ENCODE data around the gene FASN.

The FASN gene

DNA sequence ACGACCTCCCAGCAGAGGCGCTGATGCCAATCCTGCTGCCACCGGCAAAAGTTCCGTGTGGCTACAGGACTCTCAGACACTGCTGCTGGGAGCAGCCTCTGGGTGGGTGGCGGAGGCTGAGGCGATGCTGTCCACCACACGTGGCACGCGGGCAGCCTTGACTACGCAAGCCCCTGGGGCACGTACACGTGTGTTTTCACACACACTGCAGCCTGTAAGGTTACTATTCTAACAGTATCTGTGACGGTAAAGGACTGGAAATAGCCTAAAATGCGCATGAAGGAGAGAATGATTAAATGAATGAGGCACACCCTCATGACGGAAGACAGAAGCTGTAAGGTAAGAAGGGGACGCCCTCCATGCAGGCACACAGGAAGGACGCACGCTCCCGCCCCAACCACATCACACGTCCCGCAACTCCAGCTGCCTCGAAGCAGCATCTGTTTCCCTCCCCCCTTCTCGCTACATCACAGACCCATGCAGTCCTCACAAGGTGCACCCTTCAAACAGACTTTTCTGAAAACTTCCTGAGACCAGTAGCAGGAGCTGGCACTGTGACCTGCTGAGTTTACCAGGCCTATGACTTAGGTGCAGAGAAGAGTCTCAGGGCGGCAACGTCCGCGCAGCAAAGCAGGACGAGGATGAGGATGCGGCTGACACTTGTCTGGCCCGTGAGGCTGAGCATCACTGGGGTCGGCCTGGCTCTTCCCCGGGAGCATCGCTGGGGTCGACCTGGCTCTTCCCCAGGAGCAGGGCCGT lies 28.7 kb upstream of the FASN start:
- H3K27me3 ChIP-seq (ENCODE audit: low read depth, low read length): no peaks in the 10 kb centered on the region
- no peak overlapping the region for H3K27ac ChIP-seq (ENCODE audit: low read length)
- TF ChIP-seq, protein P1, sequence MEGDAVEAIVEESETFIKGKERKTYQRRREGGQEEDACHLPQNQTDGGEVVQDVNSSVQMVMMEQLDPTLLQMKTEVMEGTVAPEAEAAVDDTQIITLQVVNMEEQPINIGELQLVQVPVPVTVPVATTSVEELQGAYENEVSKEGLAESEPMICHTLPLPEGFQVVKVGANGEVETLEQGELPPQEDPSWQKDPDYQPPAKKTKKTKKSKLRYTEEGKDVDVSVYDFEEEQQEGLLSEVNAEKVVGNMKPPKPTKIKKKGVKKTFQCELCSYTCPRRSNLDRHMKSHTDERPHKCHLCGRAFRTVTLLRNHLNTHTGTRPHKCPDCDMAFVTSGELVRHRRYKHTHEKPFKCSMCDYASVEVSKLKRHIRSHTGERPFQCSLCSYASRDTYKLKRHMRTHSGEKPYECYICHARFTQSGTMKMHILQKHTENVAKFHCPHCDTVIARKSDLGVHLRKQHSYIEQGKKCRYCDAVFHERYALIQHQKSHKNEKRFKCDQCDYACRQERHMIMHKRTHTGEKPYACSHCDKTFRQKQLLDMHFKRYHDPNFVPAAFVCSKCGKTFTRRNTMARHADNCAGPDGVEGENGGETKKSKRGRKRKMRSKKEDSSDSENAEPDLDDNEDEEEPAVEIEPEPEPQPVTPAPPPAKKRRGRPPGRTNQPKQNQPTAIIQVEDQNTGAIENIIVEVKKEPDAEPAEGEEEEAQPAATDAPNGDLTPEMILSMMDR (IDR thresholded peaks at IDR 0.05; ENCODE audit: low read depth, low read length): no peak
- TF ChIP-seq EZH2phosphoT487 (IDR thresholded peaks at IDR 0.05; ENCODE audit: low read depth): no peak
- no peak overlapping the region for H3K4me2 ChIP-seq (ENCODE audit: low read length)
- H3K9ac ChIP-seq (ENCODE audit: low read length): no peak overlapping the region
- H3K4me1 ChIP-seq (ENCODE audit: low read length): no peaks in the 10 kb centered on the region
- H2AFZ ChIP-seq (ENCODE audit: low read depth, low read length): no peak overlapping the region
- no peaks in the 10 kb centered on the region for H3K36me3 ChIP-seq (replicated peaks; ENCODE audit: low read depth, low read length)
- no peaks in the 10 kb centered on the region for H3K79me2 ChIP-seq (ENCODE audit: low read length)
- H4K20me1 ChIP-seq (ENCODE audit: insufficient read depth, low read length): no peaks in the 10 kb centered on the region
- no peak overlapping the region for H3K4me3 ChIP-seq (ENCODE audit: low read length)
- no peaks in the 10 kb centered on the region for H3K9me3 ChIP-seq (ENCODE audit: insufficient read depth, low read length)

DNA sequence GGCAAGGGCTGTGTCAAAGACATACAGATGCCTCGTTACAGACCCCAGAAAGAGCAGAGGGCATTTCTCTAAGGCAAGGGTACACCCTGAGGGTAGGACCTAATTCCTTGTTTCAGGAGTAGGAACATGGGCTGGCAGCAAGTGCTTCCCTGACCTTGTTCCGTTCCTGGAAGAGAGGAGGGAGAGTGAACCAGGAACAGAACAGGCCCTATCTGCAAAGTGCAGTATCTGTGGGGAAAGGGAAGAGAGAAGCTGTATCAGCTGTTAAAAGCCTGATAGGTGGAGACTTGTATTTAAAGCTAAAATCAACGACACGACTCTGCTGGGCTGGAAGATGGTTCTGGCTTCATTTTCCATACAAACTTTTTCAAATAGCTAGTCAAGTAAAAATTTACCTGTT lies 26.1 kb upstream of the FASN start:
- no peaks in the 10 kb centered on the region for H4K20me1 ChIP-seq (ENCODE audit: insufficient read depth, low read length)
- H3K4me1 ChIP-seq (ENCODE audit: low read length): no peaks in the 10 kb centered on the region
- no peak overlapping the region for H2AFZ ChIP-seq (ENCODE audit: low read depth, low read length)
- no peaks in the 10 kb centered on the region for H3K79me2 ChIP-seq (ENCODE audit: low read length)
- no peak for TF ChIP-seq EZH2phosphoT487 (IDR thresholded peaks at IDR 0.05; ENCODE audit: low read depth)
- no peaks in the 10 kb centered on the region for H3K36me3 ChIP-seq (replicated peaks; ENCODE audit: low read depth, low read length)
- no peak overlapping the region for H3K27ac ChIP-seq (ENCODE audit: low read length)
- H3K27me3 ChIP-seq (ENCODE audit: low read depth, low read length): no peaks in the 10 kb centered on the region
- no peak overlapping the region for H3K9ac ChIP-seq (ENCODE audit: low read length)
- H3K4me2 ChIP-seq (ENCODE audit: low read length): no peak overlapping the region
- H3K4me3 ChIP-seq (ENCODE audit: low read length): no peak overlapping the region
- H3K9me3 ChIP-seq (ENCODE audit: insufficient read depth, low read length): no peaks in the 10 kb centered on the region

DNA sequence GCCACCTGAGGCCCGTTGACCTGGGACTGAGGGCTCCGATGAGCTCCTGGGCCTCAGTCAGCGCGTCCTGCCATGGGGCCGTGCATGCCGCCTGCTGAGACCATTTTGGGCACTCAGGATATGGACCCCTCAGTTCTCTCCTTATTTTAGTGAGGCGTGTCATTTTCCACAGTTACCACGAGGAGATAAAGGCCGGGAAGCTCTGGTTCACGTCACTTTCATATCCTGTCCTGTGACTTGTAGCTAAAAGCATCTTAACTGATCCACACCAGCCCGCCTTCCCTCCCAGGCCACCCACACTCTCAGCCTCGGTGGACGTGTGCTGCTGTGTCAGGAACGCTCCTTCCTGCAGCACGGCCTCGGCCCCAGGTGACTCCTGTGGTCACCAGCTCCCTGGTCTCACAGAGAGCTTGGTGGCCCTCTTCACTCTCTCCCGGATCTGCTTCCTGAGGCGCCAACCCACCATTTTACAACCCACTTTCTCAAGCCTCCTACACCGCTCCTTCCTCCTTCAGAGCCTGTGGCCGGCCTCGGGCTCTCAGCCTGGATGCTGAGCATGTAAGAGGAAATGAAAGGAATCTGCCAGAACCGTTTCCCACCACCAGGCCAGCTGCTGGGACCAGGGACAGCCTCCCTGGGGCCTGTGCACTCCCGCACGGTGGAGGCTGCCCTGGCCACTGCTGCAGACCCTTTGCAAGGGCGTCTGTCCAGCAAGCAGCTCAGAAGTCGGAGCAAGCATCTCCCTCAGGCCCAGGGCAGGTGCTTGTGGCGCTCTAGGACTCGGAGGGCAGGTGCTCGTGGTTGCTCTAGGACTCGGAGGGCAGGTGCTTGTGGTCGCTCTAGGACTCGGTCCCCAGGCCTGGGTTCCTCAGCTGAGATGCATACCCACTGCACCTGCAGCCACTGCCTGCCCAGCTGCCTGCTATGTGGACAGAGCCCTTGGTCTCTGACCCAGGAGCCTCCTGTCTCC lies 23.9 kb upstream of the FASN start:
- no peaks in the 10 kb centered on the region for H3K27me3 ChIP-seq (ENCODE audit: low read depth, low read length)
- no peaks in the 10 kb centered on the region for H3K4me1 ChIP-seq (ENCODE audit: low read length)

DNA sequence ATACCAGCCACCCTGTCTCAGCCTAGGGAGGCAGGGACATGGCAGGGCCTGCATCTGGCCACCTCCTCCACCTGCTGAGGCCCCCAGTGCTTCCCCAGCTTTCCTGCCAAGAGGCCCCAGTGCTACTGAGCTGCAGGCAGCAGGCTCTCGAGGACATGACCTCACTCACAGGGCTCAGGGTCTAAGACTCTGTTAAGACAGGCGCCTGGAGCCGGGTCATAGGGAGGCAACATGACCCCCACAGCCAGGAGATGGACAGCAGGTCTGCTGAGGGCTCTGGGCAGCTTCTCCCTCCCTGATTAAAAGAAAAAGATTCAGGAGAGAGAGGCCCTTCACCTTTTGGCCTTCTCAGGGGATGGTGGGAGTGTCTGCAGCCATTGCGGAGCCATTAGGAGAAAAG lies 23.2 kb upstream of the FASN start:
- H3K9me3 ChIP-seq (ENCODE audit: insufficient read depth, low read length): no peaks in the 10 kb centered on the region
- no peaks in the 10 kb centered on the region for H3K4me1 ChIP-seq (ENCODE audit: low read length)
- H3K79me2 ChIP-seq (ENCODE audit: low read length): no peaks in the 10 kb centered on the region
- H3K4me2 ChIP-seq (ENCODE audit: low read length): no peak overlapping the region
- H3K27ac ChIP-seq (ENCODE audit: low read length): no peak overlapping the region
- H2AFZ ChIP-seq (ENCODE audit: low read depth, low read length): no peak overlapping the region
- no peak overlapping the region for H3K9ac ChIP-seq (ENCODE audit: low read length)
- H3K36me3 ChIP-seq (replicated peaks; ENCODE audit: low read depth, low read length): no peaks in the 10 kb centered on the region
- H3K4me3 ChIP-seq (ENCODE audit: low read length): no peak overlapping the region
- TF ChIP-seq, protein P1 (IDR thresholded peaks at IDR 0.05; ENCODE audit: low read depth, low read length): no peak
- no peak for TF ChIP-seq EZH2phosphoT487 (IDR thresholded peaks at IDR 0.05; ENCODE audit: low read depth)
- H3K27me3 ChIP-seq (ENCODE audit: low read depth, low read length): no peaks in the 10 kb centered on the region
- H4K20me1 ChIP-seq (ENCODE audit: insufficient read depth, low read length): no peaks in the 10 kb centered on the region

More for the DNA sequence above, 23.9 kb upstream of the FASN start:
- Histone ChIP-seq H3K4me2 (ENCODE audit: low read length) (no peak overlapping the region), H3K36me3 (replicated peaks; ENCODE audit: low read depth, low read length) (no peaks in the 10 kb centered on the region), H3K9me3 (ENCODE audit: insufficient read depth, low read length) (no peaks in the 10 kb centered on the region), H2AFZ (ENCODE audit: low read depth, low read length) (no peak overlapping the region), H3K4me3 (ENCODE audit: low read length) (no peak overlapping the region), H4K20me1 (ENCODE audit: insufficient read depth, low read length) (no peaks in the 10 kb centered on the region), H3K9ac (ENCODE audit: low read length) (no peak overlapping the region), H3K27ac (ENCODE audit: low read length) (no peak overlapping the region), H3K79me2 (ENCODE audit: low read length) (no peaks in the 10 kb centered on the region)
- TF ChIP-seq, protein P1 (IDR thresholded peaks at IDR 0.05; ENCODE audit: low read depth, low read length): no peak
- no peak for TF ChIP-seq EZH2phosphoT487 (IDR thresholded peaks at IDR 0.05; ENCODE audit: low read depth)
